H1 (cell line): Measurements from ENCODE around the gene FAM120B. TPM values are rescaled to one million over a fixed set of nuclear protein-coding genes. Genes with fewer than 3 reads are reported as not detected.

Source experiments
- CTCF ChIA-PET: fragments of 300-600 bp; sonication (Branson Sonifier 250); formaldehyde crosslinking; loops from one replicate; lab custom pipeline; 2021; ENCODE audit not compliant: partially characterized antibody; lab: Charles Lee
- POLR2A ChIA-PET: fragments of 300-600 bp; sonication (Branson Sonifier 250); formaldehyde crosslinking; loops from one replicate; lab custom pipeline; 2021; ENCODE audit warnings: inconsistent platforms; ENCODE audit not compliant: partially characterized antibody; lab: Charles Lee
- DNase-seq, 2 experiments: peaks; one replicate each; pipeline versions ENCODE4 v3.0.0 to v3.0.0-alpha.2; 2010 to 2022; ENCODE audit warnings: low spot score in 2 of 2, low read depth in 1 of 2, mixed read lengths in 1 of 2
- FAIRE-seq: peaks from 2 replicates; lab custom pipeline; 2011; peaks lifted over from hg19 to GRCh38; lab: Jason Lieb, UNC
- H2AFZ ChIP-seq: 2 replicates; pipeline ENCODE4 v1.8.1; 2012; ENCODE audit warnings: low read length, inconsistent platforms
- H2AK5ac ChIP-seq: 2 replicates; pipeline ENCODE4 v1.6.1; 2013; ENCODE audit warnings: low read depth, low read length
- H2BK120ac ChIP-seq: replicated peaks from 2 replicates; pipeline ENCODE3; 2013; ENCODE audit warnings: low read depth, low read length, inconsistent platforms
- H2BK12ac ChIP-seq: 2 replicates; pipeline ENCODE4 v1.6.1; 2013; ENCODE audit warnings: low read depth, low read length
- H2BK15ac ChIP-seq: 2 replicates; pipeline ENCODE4 v1.6.1; 2013; ENCODE audit warnings: low read length
- H2BK20ac ChIP-seq: 2 replicates; pipeline ENCODE4 v1.6.1; 2013; ENCODE audit warnings: low read length
- H2BK5ac ChIP-seq: 2 replicates; pipeline ENCODE4 v1.6.1; 2013; ENCODE audit warnings: low read depth, low read length
- H3K14ac ChIP-seq: 2 replicates; pipeline ENCODE4 v1.6.1; 2013; ENCODE audit warnings: inconsistent platforms; ENCODE audit not compliant: insufficient read length
- H3K18ac ChIP-seq: 2 replicates; pipeline ENCODE4 v1.6.1; 2013; ENCODE audit warnings: low read length; ENCODE audit errors: extremely low read depth
- H3K23ac ChIP-seq: 2 replicates; pipeline ENCODE4 v1.6.1; 2013; ENCODE audit warnings: inconsistent platforms; ENCODE audit not compliant: insufficient read length
- H3K23me2 ChIP-seq: 2 replicates; pipeline ENCODE4 v1.6.1; 2013; ENCODE audit warnings: low read depth, low read length
- H3K27ac ChIP-seq: 2 replicates; pipeline ENCODE4 v1.6.1; 2011; ENCODE audit warnings: low read depth, low read length, inconsistent platforms
- H3K27me3 ChIP-seq, 4 experiments: replicated peaks in 1 of 4; 1 replicate in 1 of 4; 2 replicates in 3 of 4; pipeline versions ENCODE4 v1.6.1 to v1.8.1; 2011 to 2013; ENCODE audit warnings: low read length in 3 of 4, mild to moderate bottlenecking in 3 of 4, inconsistent platforms in 2 of 4, mixed read lengths in 2 of 4, moderate library complexity in 1 of 4; ENCODE audit not compliant: control insufficient read depth in 3 of 4, insufficient read depth in 3 of 4; ENCODE audit errors: extremely low read depth in 1 of 4
- H3K36me3 ChIP-seq, 4 experiments: 2 replicates each; pipeline versions ENCODE4 v1.6.1 to v1.8.1; 2011 to 2013; ENCODE audit warnings: mild to moderate bottlenecking in 4 of 4, low read length in 3 of 4, moderate library complexity in 2 of 4, control low read depth in 1 of 4, inconsistent platforms in 1 of 4; ENCODE audit not compliant: insufficient read depth in 4 of 4, control insufficient read depth in 2 of 4
- H3K4ac ChIP-seq: replicated peaks from 2 replicates; pipeline ENCODE3; 2013; ENCODE audit warnings: low read length, low read depth, mixed read lengths, inconsistent platforms; ENCODE audit not compliant: insufficient read length
- H3K4me1 ChIP-seq, 4 experiments: replicated peaks in 1 of 4; 1 replicate in 1 of 4; 2 replicates in 3 of 4; pipeline versions ENCODE4 v1.6.1 to v1.8.1; 2011 to 2013; ENCODE audit warnings: low read length in 3 of 4, inconsistent platforms in 2 of 4, mixed read lengths in 1 of 4; ENCODE audit not compliant: insufficient read depth in 4 of 4, control insufficient read depth in 3 of 4
- H3K4me2 ChIP-seq, 2 experiments: 2 replicates each; pipeline versions ENCODE4 v1.6.1 to v1.8.1; 2011 to 2013; ENCODE audit warnings: low read depth in 2 of 2, low read length in 2 of 2, control low read depth in 1 of 2, inconsistent platforms in 1 of 2, mild to moderate bottlenecking in 1 of 2; ENCODE audit not compliant: insufficient read depth in 1 of 2
- H3K4me3 ChIP-seq, 4 experiments: fragments of 200-600, 300-600 bp in 1 of 4; sonication (generic), shearing (Covaris generic), sonication (Bioruptor Twin) in 1 of 4; 2 replicates each; pipeline versions ENCODE4 v1.5.1 to v1.8.1; 2011 to 2016; ENCODE audit warnings: low read length in 4 of 4, low read depth in 3 of 4, control low read depth in 2 of 4, inconsistent platforms in 2 of 4, mild to moderate bottlenecking in 2 of 4, mixed read lengths in 1 of 4, moderate library complexity in 1 of 4; ENCODE audit not compliant: insufficient read depth in 2 of 4; ENCODE audit errors: extremely low read depth in 1 of 4
- H3K56ac ChIP-seq: replicated peaks from 2 replicates; pipeline ENCODE3; 2013; ENCODE audit warnings: low read depth, mild to moderate bottlenecking, mixed read lengths, low read length, inconsistent platforms; ENCODE audit not compliant: insufficient read length
- H3K79me1 ChIP-seq: 2 replicates; pipeline ENCODE4 v1.6.1; 2013; ENCODE audit warnings: low read depth, low read length, control low read depth
- H3K79me2 ChIP-seq, 2 experiments: 2 replicates each; pipeline versions ENCODE4 v1.6.1 to v1.8.1; 2012 to 2013; ENCODE audit warnings: low read length in 2 of 2, mild to moderate bottlenecking in 2 of 2, inconsistent platforms in 1 of 2; ENCODE audit not compliant: insufficient read depth in 2 of 2, control insufficient read depth in 1 of 2
- H3K9ac ChIP-seq, 4 experiments: replicated peaks in 1 of 4; 1 replicate in 1 of 4; 2 replicates in 3 of 4; pipeline versions ENCODE4 v1.6.1 to v1.8.1; 2011 to 2013; ENCODE audit warnings: low read depth in 3 of 4, low read length in 3 of 4, control low read depth in 2 of 4, mild to moderate bottlenecking in 2 of 4, moderate library complexity in 2 of 4, inconsistent platforms in 1 of 4; ENCODE audit errors: extremely low read depth in 1 of 4
- H3K9me3 ChIP-seq, 2 experiments: 2 replicates each; pipeline versions ENCODE4 v1.6.1 to v1.8.1; 2012 to 2013; ENCODE audit warnings: mild to moderate bottlenecking in 2 of 2, moderate library complexity in 2 of 2, control low read depth in 1 of 2, inconsistent platforms in 1 of 2, low read depth in 1 of 2, low read length in 1 of 2, mixed read lengths in 1 of 2; ENCODE audit not compliant: insufficient read depth in 2 of 2
- H4K20me1 ChIP-seq, 2 experiments: replicated peaks in 1 of 2; 2 replicates each; pipeline versions ENCODE3 to v1.8.1; 2011 to 2013; ENCODE audit warnings: inconsistent platforms in 2 of 2, low read length in 2 of 2, mild to moderate bottlenecking in 1 of 2; ENCODE audit not compliant: insufficient read depth in 2 of 2, control insufficient read depth in 1 of 2
- H4K5ac ChIP-seq: 2 replicates; pipeline ENCODE4 v1.6.1; 2013; ENCODE audit warnings: low read length, low read depth, mixed read lengths, inconsistent platforms; ENCODE audit not compliant: insufficient read length
- H4K8ac ChIP-seq: 2 replicates; pipeline ENCODE4 v1.8.0; 2013; ENCODE audit warnings: mild to moderate bottlenecking, moderate library complexity, low read length, inconsistent platforms; ENCODE audit not compliant: insufficient read depth; ENCODE audit errors: extremely low read depth
- H4K91ac ChIP-seq: replicated peaks from 2 replicates; pipeline ENCODE3; 2013; ENCODE audit warnings: low read length, mixed read lengths, inconsistent platforms; ENCODE audit not compliant: insufficient read length
- EZH2 ChIP-seq: fragments of 200-600 bp; sonication (generic); IDR thresholded peaks from 2 replicates; pipeline ENCODE4 v1.7.1; 2012; ENCODE audit warnings: low read depth, mild to moderate bottlenecking, moderate library complexity, low read length, inconsistent platforms; ENCODE audit not compliant: severe bottlenecking
- MAFK ChIP-seq: IDR thresholded peaks from 2 replicates; pipeline ENCODE4 v1.6.1; 2012; ENCODE audit warnings: low read depth, mild to moderate bottlenecking, improper control_type of control experiment, low read length
- RBBP5 ChIP-seq: IDR thresholded peaks from 2 replicates; pipeline ENCODE4 v1.7.1; 2012; ENCODE audit warnings: low read depth, mild to moderate bottlenecking, inconsistent platforms, low read length, moderate library complexity, borderline replicate concordance
- SP1 ChIP-seq: IDR thresholded peaks from 2 replicates; pipeline ENCODE4 v1.6.1; 2011; ENCODE audit warnings: low read depth, low read length
- WGBS, 2 experiments: shearing (Covaris generic) in 1 of 2; methylation state at CpG; one replicate each; pipeline versions ENCODE4 v1.1.6 to v1.1.7; 2013 to 2015; ENCODE audit warnings: low lambda C conversion rate in 2 of 2, mixed read lengths in 2 of 2, inconsistent platforms in 1 of 2, low coverage in 1 of 2, missing lambda C conversion rate in 1 of 2; ENCODE audit not compliant: insufficient replicate concordance in 2 of 2, insufficient coverage in 1 of 2, insufficient read length in 1 of 2; ENCODE audit errors: extremely low coverage in 1 of 2, missing lambda C conversion rate in 1 of 2; 5-methylcytosine and 5-hydroxymethylcytosine counted together
- polyA plus RNA-seq, 7 experiments: library from polyadenylated mRNA; depleted of rRNA in 3 of 7; stranded (reverse) in 5 of 7; unstranded in 2 of 7; fragments of >200 nt in 5 of 7; fragments of 200-250 nt in 2 of 7; gene quantifications; 1 replicate in 5 of 7; 2 replicates in 1 of 7; 4 replicates in 1 of 7; pipeline versions ENCODE4 v1.2.1 to v1.2.3, GENCODE V29; 2011 to 2013; ENCODE audit warnings: missing spikeins in 2 of 7, mixed read lengths in 2 of 7
- total RNA-seq: library from RNA; stranded (reverse); fragmentation: NEBNext Ultra II Directional; extraction: Animal tissue kit (Norgen Biotek cat#: 25700); gene quantifications from 2 replicates; pipeline ENCODE4 v1.2.1, GENCODE V29; 2021

The FAM120B gene
- total and polyA plus RNA-seq, 2 of the 8 experiments (the other 6 are each of a cell fraction or from before 2014, with no cell fraction given) = 5.1 to 12.5 TPM

DNA sequence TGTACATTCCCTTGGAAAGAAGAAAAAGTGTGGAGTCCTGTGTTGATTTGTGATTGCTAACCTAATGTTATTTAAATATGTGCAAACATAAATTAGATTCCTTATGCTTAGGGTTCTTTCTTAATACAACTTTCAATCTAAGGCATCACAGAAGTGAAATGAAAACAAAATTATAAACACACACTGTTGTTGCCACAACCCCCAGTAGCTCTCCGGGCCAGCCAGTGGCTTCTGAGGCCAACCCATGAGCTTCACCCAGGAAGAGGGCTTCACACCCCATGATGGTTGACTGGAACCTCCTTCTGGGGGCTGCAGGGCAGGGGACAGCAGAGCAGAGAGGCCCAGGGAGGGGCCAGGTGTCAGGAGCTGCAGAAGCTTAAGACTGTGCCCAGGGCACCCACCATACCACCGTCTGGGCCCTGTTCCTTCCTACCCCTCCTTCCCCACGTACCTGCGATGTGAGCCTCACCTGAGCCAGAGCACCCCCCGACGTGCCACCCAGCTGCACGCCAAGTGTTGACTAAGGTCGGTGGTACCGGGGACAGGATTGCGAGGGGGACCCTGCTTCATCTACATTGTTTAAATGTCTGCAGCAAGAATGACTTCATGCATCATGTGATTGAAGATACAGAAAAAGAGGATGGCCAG, 110.5 kb downstream of the FAM120B start:
- Histone ChIP-seq H3K79me2 (no peaks in the 10 kb centered on the region), H3K4me1 (no peaks in the 10 kb centered on the region), H3K4me3 (no peak overlapping the region), H3K4ac (no peak overlapping the region), H3K79me1 (no peaks in the 10 kb centered on the region), H2BK20ac (no peak overlapping the region), H3K9ac (no peak overlapping the region), H3K18ac (no peak overlapping the region), H2AFZ (no peak overlapping the region), H3K23me2 (no peaks in the 10 kb centered on the region), H2BK120ac (no peak overlapping the region), H3K27me3 (no peaks in the 10 kb centered on the region), H4K20me1 (no peaks in the 10 kb centered on the region), H3K23ac (no peak overlapping the region), H4K5ac (no peak overlapping the region), H3K14ac (no peak overlapping the region), H3K9me3 (no peaks in the 10 kb centered on the region), H2AK5ac (no peak overlapping the region), H2BK12ac (no peak overlapping the region), H3K36me3 (no peaks in the 10 kb centered on the region), H3K27ac (no peak overlapping the region), H3K4me2 (no peak overlapping the region), H3K56ac (no peak overlapping the region), H4K8ac (peak overlapping the region; percentile 64; the same call in 1 of the 2 replicates), H2BK5ac (no peak overlapping the region), H2BK15ac (no peak overlapping the region), H4K91ac (no peak overlapping the region)
- FAIRE-seq (no peak), DNase-seq (no peak)
- POLR2A ChIA-PET = interaction anchor here (1.1 kb wide), 1 partner anchor 9 kb away, joined by 3 read pairs; no protein-coding TSS in a partner anchor
- CTCF ChIA-PET = interaction anchor here (0.9 to 1.7 kb wide), 3 partner anchors 14 to 1653 kb away, joined by 3 to 4 read pairs (median 3); no protein-coding TSS in a partner anchor
- TF ChIP-seq EZH2 (no peak), MAFK (no peak), SP1 (no peak), RBBP5 (no peak)
- WGBS, 2 experiments = 95% methylated on average over 10 of the region's 10 CpGs; no CpG with 5 or more reads in 1 of the 2 experiments
